BJ (cell line): ENCODE results near the gene BNIP3. TPM values are rescaled to one million over a fixed set of nuclear protein-coding genes. Genes with fewer than 3 reads are reported as not detected.

Experiments
- CTCF ChIA-PET: fragments of 350-600 bp; formaldehyde crosslinking; extraction: SDS; loops from one replicate; lab custom pipeline; 2021; ENCODE audit warnings: antibody characterized with exemption, inconsistent platforms; lab: Yijun Ruan, JAX
- POLR2A ChIA-PET: fragments of 300-600 bp; sonication (Branson Sonifier 250); formaldehyde crosslinking; extraction: SDS; loops from one replicate; lab custom pipeline; 2021; ENCODE audit warnings: antibody characterized with exemption; lab: Charles Lee
- DNase-seq: peaks from one replicate; pipeline ENCODE4 v3.0.0-alpha.2; 2011; ENCODE audit warnings: low read depth
- H3K27me3 ChIP-seq: 2 replicates; pipeline ENCODE4 v1.6.0; 2011; ENCODE audit warnings: low read length; ENCODE audit not compliant: control insufficient read depth, insufficient read depth
- H3K36me3 ChIP-seq: 2 replicates; pipeline ENCODE4 v1.5.1; 2011; ENCODE audit warnings: low read length; ENCODE audit not compliant: control insufficient read depth, insufficient read depth
- H3K4me3 ChIP-seq: 2 replicates; pipeline ENCODE4 v1.5.1; 2011; ENCODE audit warnings: low read depth, mild to moderate bottlenecking, control low read depth, low read length
- polyA plus RNA-seq: library from polyadenylated mRNA; depleted of rRNA; stranded (reverse); fragments of >200 nt; gene quantifications from 2 replicates; pipeline ENCODE4 v1.2.3, GENCODE V29; 2011
- TF ChIP-seq, protein P1 (sequence below): IDR thresholded peaks from 2 replicates; pipeline ENCODE4 v1.5.1; 2011; ENCODE audit warnings: low read depth, mild to moderate bottlenecking, control low read depth, inconsistent platforms, low read length, moderate library complexity; ENCODE audit not compliant: insufficient read depth

The BNIP3 gene
- polyA plus RNA-seq, 1 experiment: 89.1 TPM

DNA sequence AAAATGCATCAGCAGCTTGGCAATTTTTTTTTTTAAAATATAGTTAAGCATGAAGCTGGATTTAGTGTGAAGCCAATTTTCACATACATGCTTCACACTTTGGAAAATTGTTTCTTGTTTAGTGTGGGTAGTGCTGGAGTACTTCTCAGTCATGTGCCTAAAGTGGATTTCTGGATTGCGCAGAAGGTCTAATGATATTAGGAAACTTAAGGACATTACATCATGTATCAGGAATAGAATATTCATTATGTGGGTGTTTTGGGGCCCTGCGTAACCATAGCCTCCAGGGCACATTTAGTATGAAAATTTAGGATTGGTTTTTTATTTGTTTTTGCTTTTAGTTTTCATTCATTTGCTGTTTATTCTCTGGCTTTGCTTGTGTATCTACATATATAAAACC is 28.8 kb upstream of the BNIP3 start:
- DNase-seq: no peak
- no peak overlapping the region for H3K4me3 ChIP-seq
- POLR2A ChIA-PET: no interaction called here
- H3K27me3 ChIP-seq: peaks cover 6% of the 10 kb centered on the region
- no peaks in the 10 kb centered on the region for H3K36me3 ChIP-seq
- CTCF ChIA-PET: interaction anchor here (1.8 kb wide), 1 partner anchor 12 kb away, joined by 7 read pairs; no protein-coding TSS in a partner anchor
- TF ChIP-seq, protein P1, sequence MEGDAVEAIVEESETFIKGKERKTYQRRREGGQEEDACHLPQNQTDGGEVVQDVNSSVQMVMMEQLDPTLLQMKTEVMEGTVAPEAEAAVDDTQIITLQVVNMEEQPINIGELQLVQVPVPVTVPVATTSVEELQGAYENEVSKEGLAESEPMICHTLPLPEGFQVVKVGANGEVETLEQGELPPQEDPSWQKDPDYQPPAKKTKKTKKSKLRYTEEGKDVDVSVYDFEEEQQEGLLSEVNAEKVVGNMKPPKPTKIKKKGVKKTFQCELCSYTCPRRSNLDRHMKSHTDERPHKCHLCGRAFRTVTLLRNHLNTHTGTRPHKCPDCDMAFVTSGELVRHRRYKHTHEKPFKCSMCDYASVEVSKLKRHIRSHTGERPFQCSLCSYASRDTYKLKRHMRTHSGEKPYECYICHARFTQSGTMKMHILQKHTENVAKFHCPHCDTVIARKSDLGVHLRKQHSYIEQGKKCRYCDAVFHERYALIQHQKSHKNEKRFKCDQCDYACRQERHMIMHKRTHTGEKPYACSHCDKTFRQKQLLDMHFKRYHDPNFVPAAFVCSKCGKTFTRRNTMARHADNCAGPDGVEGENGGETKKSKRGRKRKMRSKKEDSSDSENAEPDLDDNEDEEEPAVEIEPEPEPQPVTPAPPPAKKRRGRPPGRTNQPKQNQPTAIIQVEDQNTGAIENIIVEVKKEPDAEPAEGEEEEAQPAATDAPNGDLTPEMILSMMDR: no peak

DNA sequence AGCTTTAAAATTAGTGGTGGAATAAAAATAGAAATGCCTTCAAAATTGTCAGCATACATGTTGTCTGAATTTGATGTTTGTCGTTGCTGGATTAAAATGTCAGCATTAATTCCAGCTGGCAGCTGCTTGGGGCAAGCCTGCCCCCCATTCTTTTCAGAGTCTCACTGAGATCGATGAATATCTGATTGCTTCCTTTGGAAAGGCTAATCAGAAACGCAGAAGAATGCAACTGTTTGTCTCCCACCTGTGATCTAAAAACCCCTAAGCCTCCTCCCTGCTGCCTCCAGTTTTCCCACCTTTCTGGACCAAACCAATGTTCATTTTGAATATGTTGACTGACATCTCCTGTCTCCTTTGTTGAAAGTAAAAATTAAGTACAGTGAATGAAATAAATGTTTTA is 27.9 kb upstream of the BNIP3 start:
- TF ChIP-seq, protein P1: no peak
- peaks cover 6% of the 10 kb centered on the region for H3K27me3 ChIP-seq
- POLR2A ChIA-PET: no interaction called here
- no peak for DNase-seq
- CTCF ChIA-PET: interaction anchor here (1.8 kb wide), 1 partner anchor 13 kb away, joined by 7 read pairs; no protein-coding TSS in a partner anchor
- no peak overlapping the region for H3K4me3 ChIP-seq
- H3K36me3 ChIP-seq: no peaks in the 10 kb centered on the region

DNA sequence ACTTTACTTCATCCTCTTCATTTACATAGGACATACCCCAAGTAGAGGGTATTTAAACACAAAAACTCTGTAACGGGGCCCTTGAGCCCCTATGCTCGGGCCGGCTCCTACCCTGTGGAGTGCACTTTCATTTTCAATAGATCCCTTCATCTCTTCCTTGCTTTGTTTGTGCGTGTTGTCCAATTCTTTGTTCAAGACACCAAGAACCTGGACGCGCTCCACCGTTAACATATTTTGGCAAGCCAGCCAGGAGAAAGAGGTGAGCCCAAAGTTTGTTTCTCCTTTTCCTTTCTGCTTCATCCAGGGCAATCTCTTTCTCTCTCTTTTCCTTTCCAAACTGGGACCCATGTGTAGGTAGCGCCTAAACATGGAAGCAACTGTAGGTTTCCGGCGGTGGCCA is 26.0 kb upstream of the BNIP3 start:
- no peaks in the 10 kb centered on the region for H3K36me3 ChIP-seq
- no peak overlapping the region for H3K4me3 ChIP-seq
- DNase-seq: no peak
- peaks cover 11% of the 10 kb centered on the region for H3K27me3 ChIP-seq
- ChIA-PET POLR2A (no interaction called here), CTCF (no interaction called here)
- TF ChIP-seq, protein P1: no peak

DNA sequence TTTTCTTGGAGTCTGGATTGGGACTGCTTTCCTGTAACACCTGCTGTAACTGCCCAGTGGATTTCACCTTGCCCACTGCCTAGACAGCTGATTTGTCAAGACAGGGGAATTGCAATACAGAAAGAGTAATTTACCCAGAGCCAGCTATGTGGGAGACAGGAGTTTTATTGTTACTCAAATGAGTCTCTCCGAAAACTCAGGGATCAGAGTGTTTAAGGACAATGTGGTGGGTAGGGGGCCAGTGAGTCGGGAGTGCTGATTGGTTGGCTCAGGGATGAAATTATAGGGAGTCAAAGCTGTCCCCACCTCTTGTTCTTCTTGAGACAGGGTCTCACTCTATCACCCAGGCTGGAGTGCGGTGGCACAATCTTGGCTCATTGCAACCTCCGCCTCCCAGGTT is 25.2 kb upstream of the BNIP3 start:
- POLR2A ChIA-PET: no interaction called here
- DNase-seq: no peak
- H3K36me3 ChIP-seq: no peaks in the 10 kb centered on the region
- H3K4me3 ChIP-seq: no peak overlapping the region
- CTCF ChIA-PET: no interaction called here
- TF ChIP-seq, protein P1: no peak
- H3K27me3 ChIP-seq: peaks cover 11% of the 10 kb centered on the region

DNA sequence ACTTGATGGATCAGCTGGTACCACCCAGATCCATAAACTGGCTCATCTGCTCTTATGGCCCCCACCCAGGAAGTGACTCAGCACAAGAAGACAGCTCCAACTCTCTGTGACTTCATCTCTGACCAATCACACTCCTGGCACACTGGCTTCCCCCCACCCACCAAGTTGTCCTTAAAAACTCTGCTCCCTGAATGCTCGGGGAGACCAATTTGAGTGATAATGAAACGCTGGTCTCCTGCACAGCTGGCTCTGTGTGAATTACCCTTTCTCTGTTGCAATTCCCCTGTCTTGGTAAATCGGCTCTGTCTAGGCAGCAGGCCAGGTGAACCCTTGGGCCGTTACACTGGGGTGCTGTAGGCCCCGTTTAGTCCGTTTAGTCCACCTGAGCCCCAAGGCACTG is 23.4 kb upstream of the BNIP3 start:
- TF ChIP-seq, protein P1: no peak
- DNase-seq: no peak
- H3K36me3 ChIP-seq: no peaks in the 10 kb centered on the region
- CTCF ChIA-PET: interaction anchor here (0.6 to 1.3 kb wide), 2 partner anchors 18 to 20 kb away, joined by 3 to 5 read pairs; no protein-coding TSS in a partner anchor
- peaks cover 10% of the 10 kb centered on the region for H3K27me3 ChIP-seq
- POLR2A ChIA-PET: no interaction called here
- H3K4me3 ChIP-seq: no peak overlapping the region
